Hematopoietic multipotent progenitor cell treated with erythropoietin and hydrocortisone succinate and interleukin-3 and kit ligand, for 6 days (in vitro differentiated cells): ENCODE measurements around the gene OR52K1.
A peak's percentile ranks its signal among the peaks of the same experiment; 100 is the strongest.
"Not testable (repeated sequence)": the region's sequence is repeated elsewhere in the genome, so short reads cannot be mapped to it uniquely, and the experiment has no call there.

Source experiments
- DNase-seq: peaks from one replicate; pipeline ENCODE4 v3.0.0-alpha.2; 2015

Gene OR52K1

DNA sequence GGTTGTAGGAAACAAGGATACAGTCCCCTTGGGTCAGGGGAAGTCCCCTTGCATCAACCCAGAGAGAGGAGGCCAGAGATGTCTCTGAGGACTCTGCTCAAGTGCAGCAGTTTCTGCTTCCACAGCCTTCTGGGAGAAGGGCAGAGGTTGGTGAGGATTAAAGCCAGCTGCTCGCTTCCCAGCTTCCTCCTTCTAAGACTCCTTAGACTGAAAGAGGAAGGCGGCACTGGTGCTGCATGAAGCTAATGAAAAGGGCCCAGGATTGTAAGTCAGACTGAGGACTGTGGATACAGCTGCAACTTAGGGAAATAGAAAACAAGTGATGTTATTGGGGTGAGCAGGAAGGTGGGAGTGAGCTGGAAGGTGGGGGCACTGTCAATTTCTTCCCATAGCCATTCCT lies at the start of gene OR52K1:
OR52K1 (plus strand) TSS at position 202 of the 400 bp plus-strand sequence. CDS start 6,255 bp downstream, outside the sequence.
- DNase-seq = no peak

DNA sequence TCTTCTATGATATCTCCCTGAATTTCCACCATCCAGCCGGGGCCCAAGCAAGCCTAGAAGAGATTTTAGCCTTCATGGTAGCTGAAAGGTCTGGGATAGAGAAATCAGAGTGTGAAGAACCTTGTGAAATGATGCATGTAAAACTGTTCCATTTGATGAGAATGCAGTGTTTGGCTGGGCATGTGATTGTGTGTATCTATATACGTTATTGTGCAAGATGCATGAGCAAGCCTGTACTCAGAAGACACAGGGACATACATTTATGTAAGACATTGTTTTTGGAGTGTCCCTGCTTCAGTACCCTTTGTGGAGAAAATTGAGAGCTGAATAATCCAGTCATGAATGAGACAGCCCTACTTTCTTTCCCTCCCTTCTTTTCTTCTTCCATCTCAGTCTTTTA lies 48.6 kb upstream of the OR52K1 start:
- peak; percentile 23 for DNase-seq

DNA sequence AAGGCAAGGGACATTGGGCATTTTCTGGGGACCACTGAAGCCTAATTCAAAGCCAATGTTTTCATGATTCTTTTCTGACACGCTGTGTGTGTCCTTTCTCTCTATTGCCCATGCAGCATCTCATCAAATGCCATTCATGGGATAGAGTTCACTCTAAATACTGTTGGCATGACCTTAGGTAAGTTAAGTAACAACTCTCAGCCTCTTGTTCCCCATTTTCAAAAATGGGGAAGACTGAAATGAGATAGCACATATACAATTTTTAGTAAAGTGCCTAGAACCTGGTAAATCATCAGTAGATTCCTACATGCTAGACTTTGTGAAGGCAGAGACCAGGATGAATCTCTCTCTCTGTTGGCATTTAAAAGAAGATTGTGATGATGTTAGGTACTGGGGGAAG lies 46.0 kb upstream of the OR52K1 start:
- DNase-seq = peak; percentile 4

DNA sequence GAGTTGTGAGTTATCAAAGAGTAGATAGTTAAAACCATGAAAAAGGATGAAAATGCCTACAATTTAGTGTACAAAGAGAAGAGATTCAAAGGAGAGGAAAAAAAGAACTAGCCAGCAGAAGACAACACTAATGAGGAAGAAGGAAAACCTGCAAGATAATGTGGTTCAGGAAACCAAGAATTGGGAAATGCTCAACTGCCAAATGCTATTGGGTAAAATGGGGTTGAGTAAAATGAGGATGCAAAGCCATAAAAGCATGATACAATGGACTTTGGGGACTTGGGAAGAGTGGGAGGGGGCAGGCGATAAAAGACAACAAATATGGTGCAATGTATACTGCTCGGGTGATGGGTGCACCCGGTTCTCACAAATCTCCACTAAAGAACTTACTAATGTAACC lies 40.9 kb upstream of the OR52K1 start:
- DNase-seq = peak; percentile 48

DNA sequence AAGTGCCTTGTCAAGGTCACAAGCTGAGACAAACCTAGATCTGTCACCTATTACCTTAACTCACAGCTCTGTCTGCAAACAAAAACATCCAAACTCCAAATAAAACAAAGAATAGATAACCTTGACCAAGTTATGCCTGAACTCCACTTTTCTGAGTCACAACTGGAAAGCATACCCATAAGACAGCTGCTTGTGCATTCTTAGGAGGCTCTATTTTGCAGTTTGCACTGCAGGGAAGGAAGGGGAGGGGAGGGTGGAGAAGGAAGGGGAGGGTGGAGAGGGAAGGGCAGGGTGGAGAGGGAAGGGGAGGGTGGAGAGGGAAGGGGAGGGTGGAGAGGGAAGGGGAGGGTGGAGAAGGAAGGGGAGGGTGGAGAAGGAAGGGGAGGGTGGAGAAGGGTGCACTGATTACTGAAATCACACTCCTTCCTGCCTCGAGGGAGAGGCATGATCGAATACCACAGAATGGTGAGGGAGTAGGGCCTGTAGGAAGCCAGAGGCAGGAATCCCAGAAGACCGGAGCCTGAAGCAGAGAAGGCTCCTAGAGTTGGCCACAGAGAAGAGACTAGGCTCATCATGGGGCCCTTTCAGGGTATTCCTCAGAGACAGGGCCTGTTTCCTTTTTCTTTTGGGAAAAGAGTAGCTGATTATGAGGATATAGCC lies 39.1 kb upstream of the OR52K1 start:
- DNase-seq = no peak

- no peak for DNase-seq
Observed at GRCh38 chr11:4448995-4449394, 33.5 kb upstream of the OR52K1 start, which contains the start of gene OR52K2. Gene OR52K2, plus strand, starts transcription at chr11:4449295. Its CDS starts 45 bp downstream, at chr11:4449340.

- no peak for DNase-seq
Observed at GRCh38 chr11:4453118-4453517, 29.3 kb upstream of the OR52K1 start.

GRCh38 chr11:4454021-4454420 lies 28.4 kb upstream of the OR52K1 start:
- no peak for DNase-seq

DNA sequence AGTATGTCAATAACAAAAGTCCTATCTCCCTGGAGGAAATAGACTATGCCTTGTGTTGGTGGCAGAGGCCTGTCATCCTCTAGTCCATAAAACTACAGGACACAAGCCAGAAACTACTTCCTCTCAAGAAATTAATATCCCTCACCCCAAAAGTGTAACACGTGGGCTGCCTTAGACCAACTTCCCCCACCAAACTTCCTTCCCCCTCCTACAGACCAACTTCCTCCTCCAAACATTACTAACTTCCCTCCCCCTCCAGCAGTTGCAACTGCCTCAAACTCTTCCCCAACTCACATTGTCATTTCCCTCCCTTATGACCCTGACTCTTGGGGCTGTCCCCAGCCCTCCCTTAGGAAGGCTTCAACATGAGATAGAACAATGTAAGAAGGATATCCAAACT lies 27.0 kb upstream of the OR52K1 start:
- DNase-seq = peak; percentile 55

DNA sequence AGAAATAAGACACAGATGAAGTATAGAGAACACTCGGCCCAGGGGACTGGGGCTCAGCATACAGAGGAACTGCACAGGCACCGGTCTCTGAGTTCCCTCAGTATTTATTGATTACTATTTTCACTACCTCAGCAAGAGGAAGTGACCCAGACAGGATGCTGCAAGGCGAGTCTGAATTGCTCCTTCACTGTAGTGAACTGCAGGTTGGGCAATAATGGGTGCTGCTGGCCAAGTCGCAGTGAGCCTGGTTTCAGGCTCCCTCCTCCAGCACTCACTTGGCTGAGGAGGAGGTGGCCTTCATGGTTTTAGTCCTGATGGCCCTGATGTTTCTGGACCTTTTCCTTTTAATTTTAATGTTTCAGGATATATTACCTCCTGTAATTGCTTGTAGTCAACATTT lies 22.9 kb upstream of the OR52K1 start:
- peak; percentile 29 for DNase-seq

- DNase-seq = no peak
Observed at GRCh38 chr11:4460151-4460550, 22.3 kb upstream of the OR52K1 start.

DNA sequence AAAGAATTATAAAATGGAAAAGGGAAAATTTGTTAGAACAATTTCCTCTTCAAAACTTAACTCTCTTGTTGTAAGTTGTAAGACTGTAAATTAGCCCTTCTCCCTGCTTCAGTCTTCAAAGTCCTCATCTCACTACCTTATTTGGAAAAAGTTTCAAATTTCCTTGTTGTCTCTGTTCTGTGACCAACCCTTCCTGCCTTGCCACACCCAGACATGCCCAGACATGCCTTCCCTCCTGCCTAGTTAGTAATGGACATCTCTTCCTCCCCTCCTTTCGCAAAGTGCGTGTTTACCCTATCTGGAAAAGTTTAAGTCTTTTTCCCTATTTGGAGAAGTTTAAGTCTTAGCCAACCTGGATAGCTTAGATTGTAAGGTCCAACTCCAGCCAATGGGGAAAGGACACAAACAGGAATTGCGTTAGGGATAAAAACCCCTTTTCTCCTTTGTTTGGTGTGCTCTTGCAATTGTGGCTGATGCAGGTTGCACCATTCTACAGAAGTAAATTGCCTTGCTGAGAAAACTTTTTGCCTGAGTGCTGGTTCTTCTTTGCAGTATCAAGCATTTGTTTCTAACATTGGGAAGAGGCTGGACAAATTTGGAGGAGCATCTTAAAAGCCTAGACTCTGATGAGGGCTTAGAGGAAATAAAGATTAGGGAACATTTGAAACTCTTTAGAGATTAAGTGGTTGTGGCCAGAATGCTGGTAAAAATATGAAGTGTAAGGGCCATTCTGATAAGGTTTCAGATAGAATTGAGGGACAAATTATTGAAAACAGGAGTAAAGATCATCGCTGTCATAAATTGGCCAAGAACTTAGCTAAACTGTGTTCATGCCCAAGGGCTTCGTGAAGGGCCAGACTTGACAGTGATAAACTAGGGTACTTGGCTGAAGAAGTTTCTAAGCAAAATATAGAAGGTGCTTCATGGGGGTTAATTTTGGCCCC lies 18.0 kb upstream of the OR52K1 start:
- DNase-seq = no peak

DNA sequence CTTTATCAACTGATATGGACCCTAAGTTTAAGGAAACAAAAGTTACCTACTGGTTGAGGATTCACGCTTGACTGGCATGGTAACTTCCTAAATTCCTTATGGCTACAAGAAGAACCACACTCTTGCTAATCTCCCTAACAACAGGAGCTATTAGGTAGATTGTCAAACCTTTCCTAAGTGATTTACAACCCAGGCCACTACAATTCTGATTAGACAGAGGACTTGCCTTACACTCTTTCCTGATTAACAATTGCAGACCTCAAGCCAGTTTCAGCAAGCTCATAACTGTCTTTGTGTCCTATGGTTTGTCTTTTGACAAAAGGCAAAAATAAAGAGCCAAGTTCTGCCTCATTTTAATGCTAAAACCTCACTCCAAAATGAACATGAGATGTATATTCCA lies 17.0 kb upstream of the OR52K1 start:
- no peak for DNase-seq

DNA sequence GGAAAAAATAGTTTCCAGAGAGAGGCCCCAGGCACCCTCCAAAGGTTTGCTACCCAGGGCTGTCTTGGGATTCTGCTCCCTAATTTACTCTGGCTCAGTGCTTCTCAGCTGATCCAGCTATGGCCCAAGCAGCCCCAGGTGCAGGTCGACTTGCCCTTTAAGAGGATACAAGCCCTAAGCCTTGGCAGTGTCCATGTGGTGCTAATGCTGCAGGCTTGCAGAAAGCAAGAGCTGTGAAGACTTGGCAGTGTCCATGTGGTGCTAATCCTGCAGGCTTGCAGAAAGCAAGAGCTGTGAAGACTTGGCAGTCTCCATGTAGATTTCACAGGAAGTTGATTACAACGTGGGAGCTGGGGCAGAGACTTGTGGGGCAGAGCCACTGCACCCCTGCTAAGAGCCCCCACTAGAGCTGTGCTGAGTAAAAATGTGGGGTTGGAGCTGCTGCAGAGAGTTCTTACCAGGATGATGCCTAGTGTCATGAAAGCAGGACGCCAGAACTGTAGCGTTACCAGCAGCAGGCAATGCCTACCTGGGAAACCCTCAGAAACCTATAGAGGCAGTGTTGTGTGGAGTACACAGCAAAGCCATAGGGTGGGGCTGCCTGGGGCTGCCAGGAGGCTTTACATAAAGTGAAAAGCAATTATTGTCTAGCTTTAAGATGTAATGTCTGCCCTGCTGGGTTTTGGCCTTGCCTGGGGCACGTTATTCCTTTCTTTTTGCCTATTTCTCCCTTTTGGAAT lies 16.1 kb upstream of the OR52K1 start:
- no peak for DNase-seq

DNA sequence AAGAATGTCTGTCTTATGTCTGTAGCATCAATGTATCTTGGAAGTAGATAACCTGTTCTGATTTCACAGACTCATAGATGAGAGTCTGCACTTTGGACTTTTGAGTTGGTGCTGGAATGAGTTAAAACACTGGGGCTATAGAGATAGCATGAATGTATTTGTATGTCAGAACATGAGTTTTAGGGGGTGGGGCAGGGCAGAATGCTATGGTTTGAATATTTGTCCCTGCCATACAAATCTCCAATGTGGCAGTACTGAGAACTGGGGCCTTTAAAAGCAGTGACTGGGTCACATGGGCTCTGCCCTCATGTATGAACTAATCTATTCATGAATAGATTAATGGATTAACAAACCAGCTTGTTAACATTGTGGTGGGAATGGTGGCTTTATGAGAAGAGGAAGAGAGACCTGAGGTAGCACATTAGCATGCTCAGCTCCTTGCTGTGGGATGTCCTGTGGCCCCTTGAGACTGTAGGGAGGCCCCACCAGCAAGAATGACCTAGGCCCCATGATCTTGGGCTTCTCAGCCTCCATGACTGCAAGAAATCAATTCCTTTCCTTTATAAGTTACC lies 15.5 kb upstream of the OR52K1 start:
- no peak for DNase-seq

- DNase-seq = no peak
Observed at GRCh38 chr11:4467811-4468606, 14.4 kb upstream of the OR52K1 start.

DNA sequence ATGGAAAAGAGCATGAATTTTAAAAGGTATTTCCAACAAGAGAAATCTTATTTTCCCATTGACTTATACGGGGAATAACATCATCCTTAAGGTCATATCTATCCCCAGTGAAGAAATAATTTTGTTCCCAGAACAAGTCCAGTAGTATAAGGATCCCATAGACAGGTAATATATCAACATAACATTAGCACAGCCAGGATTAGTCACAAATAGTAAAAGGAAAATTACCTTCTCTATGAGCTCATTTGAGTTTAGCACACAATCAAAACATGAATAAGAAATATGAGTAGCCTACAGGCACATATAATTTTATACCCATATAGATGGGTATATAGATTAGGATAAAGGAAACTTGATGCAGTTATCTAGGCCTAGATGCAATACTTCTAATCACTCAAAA lies 2.8 kb upstream of the OR52K1 start:
- DNase-seq = no peak

- no peak for DNase-seq
Observed at GRCh38 chr11:4480577-4481239, 1.7 kb upstream of the OR52K1 start.

DNA sequence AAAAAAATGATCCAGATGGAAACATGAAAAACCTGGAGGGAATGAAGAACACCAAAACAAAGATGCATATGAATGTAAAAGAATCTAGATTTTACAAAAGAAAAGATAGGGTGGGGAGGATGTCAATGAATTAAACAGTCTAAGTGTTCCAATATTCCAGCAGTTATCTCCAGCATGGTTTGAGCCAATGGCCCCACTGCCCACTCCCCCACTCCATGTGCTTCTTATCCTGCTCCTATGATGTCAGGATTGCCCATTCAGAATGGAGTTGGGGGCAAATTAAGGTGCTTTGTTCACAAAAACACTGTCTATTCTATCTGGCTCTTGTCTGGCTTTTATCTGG lies 1.2 kb upstream of the OR52K1 start:
- no peak for DNase-seq

DNA sequence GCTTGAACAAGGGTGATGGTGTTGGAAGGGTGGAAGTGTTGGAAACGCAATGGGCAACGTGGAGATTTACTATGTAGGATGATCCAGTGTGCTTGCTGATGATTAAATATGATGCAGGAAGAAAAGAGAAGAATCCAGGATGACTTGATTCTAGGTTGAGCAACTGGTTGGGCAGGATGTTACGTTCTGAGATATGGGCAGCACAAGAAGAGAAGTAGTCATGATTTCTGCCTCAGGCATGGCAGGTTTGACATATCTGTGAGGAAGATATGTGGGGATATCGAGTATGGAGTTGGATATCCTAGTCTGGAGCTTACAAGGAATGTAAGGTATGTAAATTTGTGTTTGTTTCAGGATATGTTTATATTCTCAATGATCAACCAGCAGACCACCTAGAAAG lies 1.9 kb downstream of the OR52K1 start:
- DNase-seq = no peak

DNA sequence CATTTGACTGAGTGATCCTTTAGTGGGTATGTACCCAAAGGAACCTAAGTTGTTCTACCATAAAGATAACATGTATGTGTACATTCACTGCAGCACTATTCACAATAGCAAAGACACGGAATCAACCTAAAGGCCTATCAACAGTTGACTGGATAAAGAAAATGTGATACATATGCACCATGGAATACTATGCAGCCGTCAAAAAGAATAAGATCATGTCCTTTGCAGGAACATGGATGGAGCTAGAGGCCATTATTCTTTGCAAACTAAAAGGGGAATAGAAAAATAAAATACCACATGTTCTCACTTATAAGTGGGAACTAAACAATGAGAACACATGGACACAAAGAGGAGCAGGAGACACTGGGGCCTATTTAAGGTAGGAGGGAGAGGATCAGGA lies 9.0 kb downstream of the OR52K1 start:
- not testable (repeated sequence) for DNase-seq
